NCI-H526 (cell line): Measurements from ENCODE around the gene GLB1L3.

Experiments
- DNase-seq, 2 experiments: peaks; one replicate each; lab custom pipeline; 2025; lab: John Stamatoyannopoulos, UW

Gene GLB1L3, protein sequence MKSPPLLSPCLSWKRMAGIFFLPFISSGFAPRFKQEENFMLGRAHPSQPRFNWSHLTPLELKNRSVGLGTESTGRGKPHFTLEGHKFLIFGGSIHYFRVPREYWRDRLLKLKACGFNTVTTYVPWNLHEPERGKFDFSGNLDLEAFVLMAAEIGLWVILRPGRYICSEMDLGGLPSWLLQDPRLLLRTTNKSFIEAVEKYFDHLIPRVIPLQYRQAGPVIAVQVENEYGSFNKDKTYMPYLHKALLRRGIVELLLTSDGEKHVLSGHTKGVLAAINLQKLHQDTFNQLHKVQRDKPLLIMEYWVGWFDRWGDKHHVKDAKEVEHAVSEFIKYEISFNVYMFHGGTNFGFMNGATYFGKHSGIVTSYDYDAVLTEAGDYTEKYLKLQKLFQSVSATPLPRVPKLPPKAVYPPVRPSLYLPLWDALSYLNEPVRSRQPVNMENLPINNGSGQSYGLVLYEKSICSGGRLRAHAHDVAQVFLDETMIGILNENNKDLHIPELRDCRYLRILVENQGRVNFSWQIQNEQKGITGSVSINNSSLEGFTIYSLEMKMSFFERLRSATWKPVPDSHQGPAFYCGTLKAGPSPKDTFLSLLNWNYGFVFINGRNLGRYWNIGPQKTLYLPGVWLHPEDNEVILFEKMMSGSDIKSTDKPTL

DNA sequence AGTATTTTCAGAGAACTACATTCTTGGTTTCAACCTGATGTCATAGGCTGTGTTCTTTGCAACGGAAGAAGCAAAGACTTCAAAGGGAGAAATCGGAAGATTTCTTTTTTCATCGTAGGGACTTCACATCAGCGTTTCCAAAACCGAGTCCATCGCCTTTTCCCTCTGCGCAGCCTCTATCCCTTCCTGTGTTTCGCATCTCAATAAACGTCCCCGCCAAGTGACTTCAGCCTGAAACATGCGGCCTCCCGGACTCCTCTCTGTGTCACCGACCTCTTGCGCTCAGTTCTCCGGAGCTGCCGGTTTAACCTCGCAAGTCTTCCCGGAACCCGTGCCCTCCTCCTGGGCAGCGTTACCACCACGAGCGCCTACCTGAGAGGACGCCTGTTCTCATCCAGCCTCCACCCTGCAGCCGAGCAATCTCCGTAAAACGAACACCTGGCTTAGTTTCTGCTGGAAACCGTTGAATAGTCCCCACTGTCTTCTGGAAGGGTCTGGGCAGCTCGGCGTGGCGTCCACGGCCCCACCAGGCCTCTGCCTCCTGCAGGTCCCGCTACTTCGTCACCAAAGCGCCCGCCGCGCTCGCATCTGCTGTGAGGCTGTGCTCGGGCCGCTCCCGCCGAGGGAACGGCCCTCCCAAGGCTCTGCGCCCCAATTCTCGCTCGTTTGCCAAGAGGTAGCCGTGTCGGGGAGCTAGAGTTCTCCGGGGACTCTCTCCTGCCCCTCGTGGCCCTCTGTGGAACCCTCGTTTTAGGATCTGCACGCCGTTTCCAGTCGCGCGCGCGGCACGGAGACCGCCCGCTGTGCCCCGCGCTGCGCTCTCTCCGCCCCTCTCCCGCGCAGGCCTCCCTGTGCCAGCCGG is at the start of gene GLB1L3:
Gene GLB1L3 (plus strand): TSS at position 846 of the 862 bp plus-strand sequence. CDS start 362 bp downstream, outside the sequence.
- peak; percentile 85 to 95 for DNase-seq

DNA sequence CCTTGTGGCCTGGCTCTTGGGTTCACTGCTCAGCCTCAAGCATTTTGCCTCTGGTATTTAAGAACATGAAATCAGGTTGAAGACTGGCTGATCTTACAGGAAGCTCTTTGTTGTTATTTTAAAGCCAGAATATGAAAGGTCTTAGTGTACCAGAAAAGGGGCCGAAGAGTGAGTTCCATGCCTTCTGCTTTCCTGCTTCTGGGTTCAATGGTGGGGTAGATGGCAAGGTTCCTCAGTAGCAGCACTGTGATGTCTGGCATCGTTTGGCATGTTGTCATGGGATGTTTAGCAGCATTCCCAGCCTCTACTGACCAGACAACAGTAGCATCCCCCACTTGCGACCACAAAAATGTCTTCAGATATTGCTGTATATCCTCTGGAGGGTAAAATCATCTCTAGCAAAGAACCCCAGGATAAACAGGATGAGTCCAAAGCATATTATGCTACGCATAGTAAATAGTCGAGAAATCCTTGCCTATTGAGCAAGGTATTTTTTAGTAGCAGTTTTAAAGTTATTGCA is 49.3 kb upstream of the GLB1L3 start:
- DNase-seq: no peak

GRCh38 chr11:134228625-134229024 is 47.6 kb upstream of the GLB1L3 start:
- no peak for DNase-seq

- DNase-seq: no peak
Measured at GRCh38 chr11:134229126-134229790, 46.9 kb upstream of the GLB1L3 start.

DNA sequence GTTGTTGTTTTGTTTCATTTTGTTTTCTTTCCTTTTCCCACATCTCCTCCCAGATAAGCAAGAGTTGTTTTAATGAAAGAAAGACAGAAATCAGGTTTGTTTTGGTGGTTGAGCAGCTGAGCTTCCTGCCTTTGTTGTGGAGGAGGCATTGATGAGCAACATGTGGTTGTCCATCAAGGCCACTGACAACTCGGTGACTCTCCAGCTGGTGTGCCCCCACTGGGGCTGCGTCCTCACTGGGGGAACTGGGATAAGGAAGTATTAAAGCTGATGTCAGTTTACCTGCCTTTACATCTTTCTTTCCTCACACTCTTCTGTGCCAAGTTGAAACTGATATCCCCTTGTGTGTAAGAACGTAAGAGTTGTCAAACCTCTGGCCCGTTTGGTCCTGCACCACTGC is 45.8 kb upstream of the GLB1L3 start:
- DNase-seq: no peak

DNA sequence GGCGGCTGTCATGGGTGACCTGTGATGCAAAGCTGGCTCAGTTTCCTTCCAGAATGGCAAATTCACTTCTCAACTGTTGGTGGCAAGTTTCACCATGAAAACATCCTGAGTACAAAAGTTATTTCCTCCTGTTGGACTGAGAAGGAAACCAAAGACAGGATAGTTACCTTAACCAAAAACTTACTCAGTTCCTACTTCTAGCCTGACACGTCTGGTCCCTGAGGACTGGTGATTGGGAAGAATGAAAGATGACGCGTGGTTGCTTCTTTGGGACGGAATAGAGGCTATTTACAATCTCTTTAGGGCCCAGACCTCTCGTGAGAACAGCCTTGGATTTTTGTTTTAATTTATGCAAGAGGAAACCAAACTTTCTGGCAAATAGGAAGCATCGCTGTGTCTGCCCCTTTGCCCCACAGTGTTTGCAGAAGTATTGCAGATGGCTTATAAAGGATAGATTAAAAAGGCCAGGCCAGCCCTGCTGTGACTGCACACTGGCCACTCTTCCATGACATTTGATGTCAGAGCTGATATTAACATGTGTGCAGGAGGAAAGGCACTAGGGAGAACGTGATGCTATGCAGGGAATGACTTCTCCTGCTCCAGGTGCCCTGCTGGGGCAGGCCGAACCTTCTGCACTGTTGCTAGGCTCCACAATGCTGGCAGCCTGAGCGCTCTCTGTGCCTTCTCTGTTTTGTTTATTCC is 44.1 kb upstream of the GLB1L3 start:
- DNase-seq: no peak

DNA sequence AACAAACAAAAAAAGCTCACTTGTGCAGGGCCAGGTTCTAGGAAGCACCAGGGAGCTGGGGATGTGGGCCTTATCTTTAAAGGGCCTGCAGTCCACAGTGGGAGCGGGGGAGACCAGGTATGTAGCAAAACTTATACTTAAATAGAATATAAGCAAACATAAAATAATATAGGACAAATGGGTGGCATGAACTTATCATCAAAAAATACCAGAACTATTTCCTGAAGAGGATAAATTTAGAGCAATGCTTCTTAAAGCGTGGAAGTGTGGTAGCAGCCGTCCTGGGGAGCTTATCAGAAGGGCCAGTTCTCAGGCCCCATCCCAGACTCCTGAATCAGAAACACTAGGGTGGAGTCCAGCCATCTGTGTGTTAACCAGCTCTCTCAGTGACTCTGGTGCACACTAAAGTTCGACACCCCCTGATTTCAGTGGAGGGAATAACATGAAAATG is 42.4 kb upstream of the GLB1L3 start:
- no peak for DNase-seq

- DNase-seq: no peak
Measured at GRCh38 chr11:134235399-134235798, 40.8 kb upstream of the GLB1L3 start.

GRCh38 chr11:134236834-134237556 is 39.2 kb upstream of the GLB1L3 start:
- no peak for DNase-seq

GRCh38 chr11:134237557-134237922 is 38.6 kb upstream of the GLB1L3 start:
- DNase-seq: no peak

DNA sequence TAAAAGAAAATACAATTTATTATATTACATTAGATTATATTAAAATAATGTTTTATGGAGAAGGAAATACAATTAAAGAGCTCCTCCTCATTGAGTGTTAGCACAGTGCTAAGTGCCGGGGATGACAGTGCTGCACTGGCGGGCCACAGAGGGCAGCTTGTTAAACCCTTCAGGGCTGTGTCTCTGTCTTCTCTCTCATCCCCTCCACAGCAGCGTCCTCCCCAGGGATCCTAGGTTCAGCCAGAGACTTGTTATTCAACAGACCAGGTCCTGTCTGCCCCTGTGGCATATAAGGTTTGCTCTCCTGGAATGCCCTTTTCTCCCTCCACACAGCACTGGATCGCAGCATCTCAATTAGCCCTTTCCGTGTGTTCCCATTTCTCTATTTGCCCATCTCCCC is 37.2 kb upstream of the GLB1L3 start:
- no peak for DNase-seq

DNA sequence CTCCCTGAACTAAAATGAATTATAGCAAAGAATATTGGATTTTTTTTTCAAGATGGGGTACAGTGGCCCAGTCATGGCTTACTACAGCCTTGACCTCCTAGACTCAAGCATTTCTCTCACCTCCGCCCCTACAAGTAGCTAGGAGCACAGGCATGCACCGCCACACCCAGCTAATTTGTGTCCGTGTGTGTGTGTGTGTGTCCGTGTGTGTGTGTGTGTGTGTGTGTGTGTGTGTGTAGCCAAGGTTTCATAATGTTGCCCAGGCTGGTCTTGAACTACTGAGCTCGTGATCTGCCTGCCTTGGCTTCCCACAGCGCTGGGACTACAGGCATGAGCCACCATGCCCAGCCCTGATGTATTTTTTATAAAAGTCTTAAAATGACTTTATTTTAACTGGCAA is 35.6 kb upstream of the GLB1L3 start:
- no peak for DNase-seq

DNA sequence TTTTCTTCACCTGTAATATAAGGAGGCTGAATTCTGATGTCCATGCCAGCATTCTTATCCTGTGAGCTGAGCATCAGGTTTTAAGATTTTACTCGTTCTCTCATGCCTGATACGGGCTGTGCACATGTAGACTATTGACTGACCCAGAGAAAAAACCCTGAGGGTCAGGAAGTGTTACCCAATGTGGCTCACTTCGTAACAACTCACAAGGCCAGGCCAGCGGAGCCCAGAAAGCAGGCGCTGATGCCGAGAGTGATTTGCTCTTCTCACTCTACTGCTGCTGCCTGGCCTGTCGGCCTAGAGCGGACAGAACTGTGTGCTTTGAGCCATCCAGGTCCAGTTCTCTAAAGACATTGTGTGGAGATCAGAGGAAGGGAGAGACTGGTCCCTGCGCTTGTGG is 33.8 kb upstream of the GLB1L3 start:
- no peak for DNase-seq

DNA sequence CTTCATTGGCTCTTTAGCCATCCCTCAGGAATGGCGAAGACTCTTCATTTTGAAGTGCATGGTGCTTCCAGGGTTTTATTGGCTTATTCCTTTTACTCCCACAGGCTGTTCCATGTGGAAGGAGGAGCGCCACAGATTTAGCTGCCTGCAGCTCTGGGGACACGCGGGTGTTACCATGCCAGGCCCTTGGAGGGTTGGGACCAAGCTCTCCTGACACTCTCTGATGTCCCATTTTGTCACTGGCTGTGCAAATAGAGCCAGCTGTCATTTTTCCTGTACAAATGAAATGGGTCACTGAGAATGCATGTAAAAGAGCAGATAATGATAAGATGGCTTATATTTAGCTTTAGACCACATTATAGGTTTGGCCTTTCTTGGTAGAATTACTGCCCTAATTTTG is 32.3 kb upstream of the GLB1L3 start:
- DNase-seq: no peak

DNA sequence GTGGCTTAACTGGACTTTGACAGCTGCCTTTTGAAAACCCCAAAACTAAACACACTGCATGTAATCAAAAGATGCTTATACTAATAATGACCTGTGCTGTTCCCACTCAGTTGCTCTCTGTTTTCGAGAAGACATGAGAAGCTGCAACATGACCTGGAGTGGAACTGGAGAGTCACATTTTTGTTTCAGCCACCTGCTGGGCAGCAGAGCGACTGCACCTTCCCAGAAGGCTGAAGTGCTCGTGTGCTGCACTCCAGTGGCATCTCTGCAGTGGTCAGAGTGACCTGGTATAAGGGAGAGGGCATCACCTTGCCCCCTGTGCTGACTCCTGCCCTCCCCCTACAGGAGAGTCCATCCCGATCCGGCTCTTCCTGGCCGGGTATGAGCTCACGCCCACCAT is 31.6 kb upstream of the GLB1L3 start:
- DNase-seq: peak in 1 of 2 experiments; percentile 65

- DNase-seq: no peak
Measured at GRCh38 chr11:134245434-134245833, 30.7 kb upstream of the GLB1L3 start.

GRCh38 chr11:134246100-134246499 is 30.1 kb upstream of the GLB1L3 start:
- DNase-seq: no peak

- DNase-seq: no peak
Measured at GRCh38 chr11:134246678-134247077, 29.5 kb upstream of the GLB1L3 start.

GRCh38 chr11:134248910-134249480 is 27.2 kb upstream of the GLB1L3 start:
- no peak for DNase-seq

- DNase-seq: no peak
Measured at GRCh38 chr11:134250246-134250645, 25.9 kb upstream of the GLB1L3 start.
